HL-60/S4 treated with retinoic acid at 250 ng/mL for 4 days and 3 days (cell line): ENCODE measurements around the gene INSIG1.

ENCODE experiments used
- in situ Hi-C: fragments of 300-500 bp; cut with MboI; formaldehyde crosslinking; loops from 2 replicates; pipeline ENCODE4 v1.7.0; 2022; ENCODE audit warnings: low sequenced_read_pairs

INSIG1 gene

GRCh38 chr7:155300641-155301452 lies 3.2 kb downstream of the INSIG1 start:
- in situ Hi-C loops: no loop called here

- in situ Hi-C loops: no loop called here
Measured at GRCh38 chr7:155303039-155303593, 5.4 kb downstream of the INSIG1 start.

DNA sequence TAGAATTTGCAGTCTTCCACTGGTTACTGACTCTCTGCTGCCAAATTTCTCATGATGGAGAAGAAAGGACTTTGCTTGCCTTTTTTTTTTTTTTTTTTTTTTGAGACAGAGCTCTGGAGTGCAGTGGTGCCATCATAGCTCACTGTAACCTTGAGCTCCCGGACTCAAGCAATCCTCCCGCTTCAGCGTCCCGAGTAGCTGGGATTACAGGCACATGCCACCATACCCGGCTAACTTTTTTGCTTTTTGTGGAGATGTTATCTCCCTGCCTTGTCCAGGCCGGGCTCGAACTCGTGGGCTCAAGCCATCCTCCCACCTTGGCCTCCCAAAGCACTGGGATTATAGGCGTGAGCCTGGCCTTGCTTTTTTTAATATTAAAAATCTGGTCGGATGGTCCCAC lies 6.2 kb downstream of the INSIG1 start:
- in situ Hi-C loops: no loop called here

DNA sequence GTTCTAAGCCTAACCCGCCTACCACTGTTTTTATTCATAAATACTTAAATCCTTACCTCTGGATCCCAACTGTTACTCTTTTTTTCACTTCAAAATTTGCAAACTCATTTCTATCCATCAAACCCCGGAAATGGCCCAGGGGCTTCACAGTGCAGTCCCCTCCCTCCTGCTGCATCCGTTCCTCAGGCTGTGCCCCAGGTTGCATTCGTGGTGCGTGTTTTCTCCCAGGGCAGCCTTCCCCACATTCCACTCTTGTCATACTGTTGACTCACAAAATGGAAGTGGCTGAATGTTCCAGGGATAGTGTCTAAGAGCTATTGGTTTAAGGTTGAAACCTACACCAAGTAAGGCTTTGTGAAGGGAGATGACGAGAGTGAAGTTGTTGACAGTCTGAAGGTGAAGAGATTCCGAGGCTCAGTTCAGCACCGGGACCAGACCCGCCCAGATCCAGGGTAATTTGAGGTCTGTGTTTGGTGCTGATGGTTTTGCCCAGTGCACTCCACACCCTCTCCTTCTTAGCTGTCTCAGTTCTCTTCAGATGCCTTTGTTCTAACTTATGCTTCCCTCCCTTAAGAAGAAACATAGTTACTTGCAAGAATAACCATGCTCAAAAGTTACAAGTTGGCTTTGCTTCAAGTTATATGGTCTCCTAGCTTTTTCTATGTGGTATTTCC lies 7.7 kb downstream of the INSIG1 start:
- in situ Hi-C loops: no loop called here

DNA sequence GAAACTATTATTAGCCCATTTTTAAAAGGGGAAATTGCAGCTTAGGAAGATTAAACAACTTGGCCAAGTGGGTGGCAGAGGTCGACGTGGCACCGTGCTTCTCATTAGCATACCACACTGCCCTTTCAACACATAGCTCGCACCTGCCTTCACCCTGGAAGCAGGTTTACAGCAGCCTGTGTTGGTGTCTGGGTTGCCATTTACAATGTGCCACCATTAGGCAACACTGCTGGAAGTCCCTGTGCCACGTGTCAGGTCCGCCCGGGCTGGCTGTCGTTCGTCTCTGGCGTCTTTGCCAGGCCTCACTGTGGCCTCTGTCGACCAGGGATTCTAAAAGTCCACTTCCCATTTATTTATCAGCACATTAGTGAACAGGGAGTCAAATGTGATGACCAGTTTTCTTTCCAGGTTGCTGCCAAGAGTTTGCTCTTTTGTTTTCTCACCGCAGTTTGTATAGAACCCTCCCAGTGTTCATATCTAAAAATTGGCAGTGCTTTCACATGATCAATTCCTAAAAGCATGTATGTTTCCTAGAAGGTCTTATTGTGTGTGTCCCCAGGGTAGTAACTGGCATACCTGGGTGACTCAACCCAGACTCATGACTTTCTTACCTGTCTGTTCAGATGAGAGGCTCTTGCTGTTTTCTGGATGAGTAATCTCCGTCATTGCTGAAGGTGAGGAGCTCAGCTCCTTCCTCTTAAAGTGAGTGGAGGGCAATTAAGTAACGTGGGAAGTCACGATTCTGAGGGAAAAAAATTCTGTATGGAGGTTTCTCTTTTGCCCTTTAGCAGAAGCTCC lies 9.2 kb downstream of the INSIG1 start:
- in situ Hi-C loops: no loop called here

DNA sequence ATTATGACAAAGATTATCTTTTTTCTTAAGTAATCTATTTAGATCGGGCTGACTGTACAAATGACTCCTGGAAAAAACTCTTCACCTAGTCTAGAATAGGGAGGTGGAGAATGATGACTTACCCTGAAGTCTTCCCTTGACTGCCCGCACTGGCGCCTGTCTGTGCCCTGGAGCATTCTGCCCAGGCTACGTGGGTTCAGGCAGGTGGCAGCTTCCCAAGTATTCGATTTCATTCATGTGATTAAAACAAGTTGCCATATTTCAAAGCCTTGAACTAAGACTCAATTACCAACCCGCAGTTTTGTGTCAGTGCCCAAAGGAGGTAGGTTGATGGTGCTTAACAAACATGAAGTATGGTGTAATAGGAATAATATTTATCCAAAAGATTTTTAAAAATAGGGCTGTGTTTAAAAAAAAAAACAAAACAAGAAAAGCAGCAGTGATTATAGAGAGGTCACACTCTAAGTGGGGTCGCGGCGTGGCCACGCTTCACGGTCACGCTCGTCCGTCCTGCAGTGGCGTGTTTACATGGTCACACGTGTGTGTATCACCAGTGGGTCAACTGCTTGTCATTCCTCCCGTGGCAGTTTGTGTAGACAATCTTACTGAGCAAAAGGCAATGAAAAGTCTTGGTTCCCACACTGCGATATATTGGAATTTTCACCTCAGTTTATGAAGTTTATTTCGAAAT lies 10.8 kb downstream of the INSIG1 start:
- in situ Hi-C loops: no loop called here

- in situ Hi-C loops: no loop called here
Measured at GRCh38 chr7:155309021-155309338, 11.3 kb downstream of the INSIG1 start.

- in situ Hi-C loops: no loop called here
Measured at GRCh38 chr7:155310425-155311114, 12.9 kb downstream of the INSIG1 start.

- in situ Hi-C loops: no loop called here
Measured at GRCh38 chr7:155311826-155312537, 14.3 kb downstream of the INSIG1 start.

DNA sequence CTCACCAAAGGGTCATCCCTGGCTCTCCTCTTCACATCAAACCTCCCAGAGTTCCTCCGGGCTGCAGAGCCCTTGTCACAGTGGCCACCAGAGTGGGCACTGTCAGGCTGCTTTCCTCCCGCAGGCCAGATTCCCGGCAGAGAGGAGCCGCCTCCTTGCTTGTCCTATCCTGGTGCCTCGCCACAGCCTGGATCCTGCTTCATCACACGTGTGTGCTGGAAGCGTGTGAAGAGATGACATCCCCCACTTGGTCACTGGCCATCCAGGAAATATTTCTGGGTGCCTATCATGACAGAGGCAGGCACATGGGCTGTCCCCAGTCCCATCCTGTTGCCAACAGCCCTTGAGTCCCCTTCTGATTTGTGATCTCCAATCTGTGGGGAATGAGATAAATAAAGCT lies 15.0 kb downstream of the INSIG1 start:
- in situ Hi-C loops: no loop called here

DNA sequence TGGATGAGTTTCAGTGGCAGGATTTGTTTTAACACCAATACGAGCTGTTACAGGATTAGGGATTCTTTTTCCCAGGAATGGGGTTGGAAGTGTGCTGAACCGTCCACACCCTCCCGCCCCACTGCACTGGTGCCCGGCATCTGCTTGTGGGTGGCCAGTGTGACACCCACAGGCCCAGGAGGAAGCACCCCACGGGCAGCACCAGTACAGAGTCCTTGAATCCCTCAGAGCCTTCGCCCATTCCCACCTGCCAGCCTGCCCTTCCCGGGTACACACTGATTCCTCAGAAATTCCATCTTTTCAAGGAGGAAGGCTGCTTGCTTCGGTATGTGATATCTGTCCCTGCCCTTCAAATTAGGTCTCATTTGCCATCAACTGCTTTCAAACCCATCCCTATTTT lies 15.4 kb downstream of the INSIG1 start:
- in situ Hi-C loops: no loop called here

GRCh38 chr7:155315977-155316376 lies 18.3 kb downstream of the INSIG1 start:
- in situ Hi-C loops: no loop called here

GRCh38 chr7:155316427-155317113 lies 18.9 kb downstream of the INSIG1 start:
- in situ Hi-C loops: no loop called here

DNA sequence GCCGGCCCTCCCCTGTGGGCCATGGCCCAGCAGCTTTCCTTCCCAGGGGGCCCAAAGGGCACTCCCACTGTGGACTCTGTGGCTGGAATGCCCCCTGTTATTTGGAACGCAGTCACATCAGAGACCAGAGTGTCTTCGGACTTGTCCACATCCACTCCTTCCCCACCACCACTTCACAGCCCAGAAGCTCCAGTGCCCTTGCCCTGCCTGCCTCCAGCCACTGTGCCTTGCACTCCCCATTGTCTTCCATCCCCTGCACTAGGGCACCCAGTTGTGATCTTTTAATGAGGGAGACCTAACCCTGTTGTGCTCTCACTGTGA lies 19.4 kb downstream of the INSIG1 start:
- in situ Hi-C loops: no loop called here

GRCh38 chr7:155318245-155318644 lies 20.6 kb downstream of the INSIG1 start:
- in situ Hi-C loops: no loop called here

GRCh38 chr7:155322530-155322929 lies 24.9 kb downstream of the INSIG1 start:
- in situ Hi-C loops: no loop called here

- in situ Hi-C loops: no loop called here
Measured at GRCh38 chr7:155323001-155323638, 25.4 kb downstream of the INSIG1 start.

DNA sequence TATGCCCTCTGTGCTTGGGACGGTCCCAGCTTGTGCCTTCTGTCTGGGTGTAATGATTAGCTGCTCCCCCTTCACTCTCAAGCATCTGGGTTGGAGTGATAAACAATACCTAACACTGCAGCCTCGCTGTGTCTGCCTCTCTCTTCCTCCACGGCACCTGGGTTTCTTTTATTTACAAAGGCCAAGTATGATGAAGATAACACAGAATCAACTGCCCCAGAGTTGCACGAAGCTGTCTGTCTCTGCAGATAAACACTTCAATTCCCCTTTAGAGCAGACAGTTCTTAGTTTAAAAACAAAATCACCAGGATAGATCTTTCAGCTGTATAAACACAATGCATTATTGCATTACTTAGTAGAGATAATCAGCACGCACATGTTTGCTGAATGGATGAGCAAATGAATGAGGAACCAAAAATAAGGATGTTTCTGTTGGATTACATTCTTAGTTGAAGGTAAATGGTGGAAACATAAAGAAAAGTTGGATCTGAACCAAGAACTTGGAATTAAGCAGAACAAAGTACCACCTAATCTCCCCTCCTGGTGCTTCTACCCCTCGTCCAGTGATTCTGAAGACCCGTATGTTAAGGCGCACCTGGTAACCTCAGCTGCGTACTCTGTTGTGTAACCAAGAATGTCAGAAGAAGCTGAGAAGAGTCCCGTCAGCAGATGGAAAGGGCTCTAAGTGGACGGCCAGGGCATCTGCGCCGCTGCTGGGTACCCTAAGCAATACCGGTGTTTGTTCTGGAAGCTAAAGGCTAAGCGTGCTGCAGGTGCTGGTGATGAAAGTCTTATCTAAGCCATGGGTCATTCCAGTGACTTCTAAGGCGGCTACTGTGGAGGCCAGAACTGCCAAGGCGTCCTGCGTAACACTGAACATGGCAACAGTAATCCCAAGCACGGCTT lies 26.6 kb downstream of the INSIG1 start:
- in situ Hi-C loops: no loop called here
